B cell (primary cell): ENCODE results near the gene ZMYND8. TPM values are rescaled to one million over a fixed set of nuclear protein-coding genes. Genes with fewer than 3 reads are reported as not detected.

ENCODE experiments used
- ATAC-seq: fragments of 200-7000 bp; cut with Tn5 transposase; one replicate; pipeline ENCODE4 v1.10.0; 2021; ENCODE audit warnings: low read depth, mild to moderate bottlenecking, moderate number of reproducible peaks, moderate library complexity
- CTCF ChIA-PET: fragments of 350-600 bp; sonication (Branson Sonifier 250); formaldehyde crosslinking; loops from one replicate; lab custom pipeline; 2021; ENCODE audit warnings: antibody characterized with exemption, inconsistent platforms; lab: Charles Lee
- POLR2A ChIA-PET: fragments of 350-600 bp; sonication (Branson Sonifier 250); formaldehyde crosslinking; loops from one replicate; lab custom pipeline; 2021; ENCODE audit warnings: antibody characterized with exemption; lab: Charles Lee
- DNase-seq: peaks from one replicate; pipeline ENCODE4 v3.0.0; 2013
- H2AFZ ChIP-seq: 2 replicates; pipeline ENCODE4 v1.6.1; 2012; ENCODE audit warnings: mild to moderate bottlenecking, low read depth, low read length; ENCODE audit not compliant: insufficient read depth, poor library complexity, severe bottlenecking
- H3K27ac ChIP-seq, 2 donors: 1 replicate in 1 of 2; 2 replicates in 1 of 2; pipeline ENCODE4 v1.5.1; 2012 to 2013; ENCODE audit warnings: low read length in 2 of 2, mild to moderate bottlenecking in 2 of 2, moderate library complexity in 1 of 2
- H3K27me3 ChIP-seq, 4 experiments: fragments of 200-600 bp in 1 of 4; sonication (generic) in 1 of 4; replicated peaks in 1 of 4; 1 replicate in 2 of 4; 2 replicates in 2 of 4; pipeline versions ENCODE4 v1.6.1 to v1.7.0; 2013 to 2016; ENCODE audit warnings: low read length in 3 of 4, mild to moderate bottlenecking in 2 of 4, mixed read lengths in 1 of 4, moderate library complexity in 1 of 4; ENCODE audit not compliant: insufficient read depth in 4 of 4, control insufficient read depth in 3 of 4; ENCODE audit errors: control extremely low read depth in 1 of 4
- H3K36me3 ChIP-seq, 2 experiments: replicated peaks in 1 of 2; 1 replicate in 1 of 2; 2 replicates in 1 of 2; pipeline versions ENCODE4 v1.6.1 to v1.7.1; 2013; ENCODE audit warnings: low read length in 1 of 2; ENCODE audit not compliant: insufficient read depth in 2 of 2, control insufficient read depth in 1 of 2; ENCODE audit errors: control extremely low read depth in 1 of 2, extremely low read depth in 1 of 2
- H3K4me1 ChIP-seq, 2 donors: fragments of 200-600 bp in 1 of 2; sonication (generic) in 1 of 2; 1 replicate in 1 of 2; 2 replicates in 1 of 2; pipeline versions ENCODE4 v1.5.1 to v1.6.1; 2013 to 2017; ENCODE audit warnings: low read length in 2 of 2; ENCODE audit not compliant: control insufficient read depth in 2 of 2, insufficient read depth in 2 of 2
- H3K4me2 ChIP-seq: replicated peaks from 2 replicates; pipeline ENCODE3; 2012; ENCODE audit warnings: mild to moderate bottlenecking, low read depth, low read length; ENCODE audit not compliant: poor library complexity, severe bottlenecking
- H3K4me3 ChIP-seq, 5 experiments: fragments of 200-600 bp in 1 of 5; sonication (generic) in 1 of 5; 1 replicate in 3 of 5; 2 replicates in 2 of 5; pipeline versions ENCODE4 v1.5.1 to v1.7.0; 2011 to 2016; ENCODE audit warnings: low read length in 4 of 5, mild to moderate bottlenecking in 4 of 5, low read depth in 2 of 5, control low read depth in 1 of 5, moderate library complexity in 1 of 5; ENCODE audit not compliant: insufficient read depth in 1 of 5; ENCODE audit errors: control extremely low read depth in 1 of 5, extremely low read depth in 1 of 5
- H3K79me2 ChIP-seq: fragments of 200-600 bp; sonication (generic); one replicate; pipeline ENCODE4 v1.6.0; 2016; ENCODE audit warnings: low read length; ENCODE audit not compliant: control insufficient read depth, insufficient read depth
- H3K9ac ChIP-seq: fragments of 200-600 bp; sonication (generic); 2 replicates; pipeline ENCODE4 v1.6.1; 2017; ENCODE audit warnings: mild to moderate bottlenecking, low read length, moderate library complexity
- H3K9me3 ChIP-seq, 3 donors: one replicate each; pipeline versions ENCODE4 v1.6.1 to v1.7.1; 2013; ENCODE audit warnings: low read length in 2 of 3; ENCODE audit not compliant: control insufficient read depth in 2 of 3, insufficient read depth in 1 of 3; ENCODE audit errors: control extremely low read depth in 1 of 3
- H4K20me1 ChIP-seq: 2 replicates; pipeline ENCODE4 v1.6.0; 2012; ENCODE audit warnings: mild to moderate bottlenecking, low read length; ENCODE audit not compliant: insufficient read depth, control insufficient read depth, poor library complexity, severe bottlenecking
- H3K27ac Mint-ChIP-seq: one replicate; pipeline ENCODE4 v1.8.0; 2021; ENCODE audit warnings: mixed read lengths
- H3K27me3 Mint-ChIP-seq: one replicate; pipeline ENCODE4 v1.8.0; 2021; ENCODE audit warnings: mixed read lengths
- H3K4me1 Mint-ChIP-seq: one replicate; pipeline ENCODE4 v1.8.0; 2021; ENCODE audit warnings: mixed read lengths
- H3K4me3 Mint-ChIP-seq: one replicate; pipeline ENCODE4 v1.8.0; 2021; ENCODE audit warnings: mixed read lengths
- H3K9me3 Mint-ChIP-seq: one replicate; pipeline ENCODE4 v1.8.0; 2022; ENCODE audit warnings: mixed read lengths; ENCODE audit not compliant: insufficient read depth
- CTCF ChIP-seq: fragments of 200-600 bp; IDR thresholded peaks from one replicate; pipeline ENCODE4 v1.8.0; 2022; ENCODE audit warnings: antibody characterized with exemption, mild to moderate bottlenecking
- WGBS: methylation state at CpG from one replicate; pipeline ENCODE4 v1.1.5; 2013; ENCODE audit warnings: missing lambda C conversion rate; ENCODE audit not compliant: insufficient coverage; 5-methylcytosine and 5-hydroxymethylcytosine counted together
- intact Hi-C: fragments of 100-400 bp; cut with micrococcal nuclease; formaldehyde crosslinking; loops from one replicate; pipeline ENCODE4 v1.10.0; 2022
- polyA plus RNA-seq: library from polyadenylated mRNA; depleted of rRNA; stranded (reverse); fragments of >200 nt; gene quantifications from 2 replicates; pipeline ENCODE4 v1.2.3, GENCODE V29; 2012
- total RNA-seq, 2 donors: library from RNA; stranded (reverse); fragments of 120-200 nt in 1 of 2; gene quantifications; 1 replicate in 1 of 2; 2 replicates in 1 of 2; pipeline versions ENCODE4 v1.2.3 to v1.2.4, GENCODE V29; 2013 to 2022

Gene ZMYND8
- total and polyA plus RNA-seq, 2 donors (not counting 1 experiment from before 2014, with no cell fraction given) = 20.3 to 67.2 TPM

- Histone ChIP-seq H3K79me2 (peaks cover 100% of the 10 kb centered on the region), H3K4me3 (no peak overlapping the region), H3K27me3 (no peaks in the 10 kb centered on the region), H3K4me1 (peaks cover 31 to 34% of the 10 kb centered on the region in 2 donors), H3K36me3 (peaks cover 0 to 20% of the 10 kb centered on the region in 2 experiments), H2AFZ (no peak overlapping the region), H3K27ac (peak overlapping the region in 1 of 2 donors; percentile 65), H3K9me3 (no peaks in the 10 kb centered on the region), H4K20me1 (peaks cover 94% of the 10 kb centered on the region), H3K9ac (no peak overlapping the region), H3K4me2 (peak overlapping the region; percentile 39)
- H3K27ac Mint-ChIP-seq = peak overlapping the region; percentile 79
- peak overlapping the region; percentile 27 for H3K4me3 Mint-ChIP-seq
- no peak for TF ChIP-seq CTCF
- intact Hi-C loops = loop anchor here (5.0 kb wide), 1 partner anchor 33 kb away; no protein-coding TSS in a partner anchor
- POLR2A ChIA-PET = no interaction called here
- no peak for ATAC-seq
- no peaks in the 10 kb centered on the region for H3K9me3 Mint-ChIP-seq
- DNase-seq = no peak
- CTCF ChIA-PET = interaction anchor here (0.8 to 1.1 kb wide), 2 partner anchors 49 to 64 kb away, joined by 3 to 4 read pairs; no protein-coding TSS in a partner anchor
- no peaks in the 10 kb centered on the region for H3K27me3 Mint-ChIP-seq
- H3K4me1 Mint-ChIP-seq = peaks cover 69% of the 10 kb centered on the region
- 79% methylated on average over 10 of the region's 17 CpGs for WGBS
These were observed 36.8 kb downstream of the ZMYND8 start for GRCh38 chr20:47319517-47320252.
